K562 (cell line): ENCODE measurements around the gene ALAS2. TPM values are rescaled to one million over a fixed set of nuclear protein-coding genes. Genes with fewer than 3 reads are reported as not detected.

ENCODE experiments used
- ARID1B ChIP-seq: fragments of 450-650 bp; IDR thresholded peaks from 2 replicates; pipeline ENCODE4 v1.6.1; 2016; ENCODE audit warnings: antibody characterized with exemption, mild to moderate bottlenecking, inconsistent platforms
- DMBX1 ChIP-seq: fragments of 250-450 bp; sonication (Bioruptor Pico); IDR thresholded peaks from 2 replicates; pipeline ENCODE4 v1.8.0; 2022; ENCODE audit warnings: inconsistent platforms, mild to moderate bottlenecking, moderate library complexity, borderline replicate concordance
- GATA2 ChIP-seq: sonication (generic); formaldehyde crosslinking; IDR thresholded peaks from 2 replicates; pipeline ENCODE4 v1.4.0; 2020; ENCODE audit warnings: mild to moderate bottlenecking, missing genetic modification reagents
- JUN ChIP-seq, 2 experiments: sonication (generic) in 1 of 2; formaldehyde crosslinking in 1 of 2; IDR thresholded peaks; 2 replicates each; pipeline versions ENCODE4 v1.6.1 to v1.8.0; 2012 to 2022; ENCODE audit warnings: borderline replicate concordance in 2 of 2, mild to moderate bottlenecking in 2 of 2, improper control_type of control experiment in 1 of 2, low read depth in 1 of 2, low read length in 1 of 2, missing genetic modification reagents in 1 of 2
- JUNB ChIP-seq: fragments of 450-650 bp; formaldehyde crosslinking; conservative IDR thresholded peaks from 2 replicates; pipeline ENCODE4 v1.4.0; 2020; ENCODE audit warnings: mild to moderate bottlenecking
- LCOR ChIP-seq: sonication (generic); formaldehyde crosslinking; IDR thresholded peaks from 2 replicates; pipeline ENCODE4 v1.8.0; 2022; ENCODE audit warnings: mild to moderate bottlenecking, missing genetic modification reagents
- MEIS2 ChIP-seq: fragments of 450-650 bp; IDR thresholded peaks from 2 replicates; pipeline ENCODE4 v1.6.1; 2014; ENCODE audit warnings: mild to moderate bottlenecking; ENCODE audit not compliant: partially characterized antibody
- PHTF2 ChIP-seq: fragments of 250-450 bp; sonication (Bioruptor Pico); IDR thresholded peaks from 2 replicates; pipeline ENCODE4 v1.5.0; 2021; ENCODE audit warnings: mild to moderate bottlenecking
- PML ChIP-seq: IDR thresholded peaks from 2 replicates; pipeline ENCODE4 v1.6.1; 2012; ENCODE audit warnings: low read length, inconsistent platforms
- SMAD1 ChIP-seq: fragments of 150-350 bp; IDR thresholded peaks from 2 replicates; pipeline ENCODE4 v1.6.1; 2014; ENCODE audit warnings: low read length, low read depth; ENCODE audit not compliant: partially characterized antibody
- SMAD4 ChIP-seq: fragments of 250-450 bp; sonication (Bioruptor Pico); conservative IDR thresholded peaks from 2 replicates; pipeline ENCODE4 v1.8.0; 2021; ENCODE audit warnings: inconsistent platforms, mild to moderate bottlenecking, moderate library complexity
- SNRNP70 ChIP-seq: fragments of 200-400 bp; formaldehyde crosslinking; optimal IDR thresholded peaks from 2 replicates; pipeline ENCODE3; 2017; ENCODE audit warnings: low read depth, low read length
- TAL1 ChIP-seq: fragments of 450-650 bp; IDR thresholded peaks from 2 replicates; pipeline ENCODE4 v1.6.1; 2016; ENCODE audit warnings: mild to moderate bottlenecking
- ZBTB7A ChIP-seq: IDR thresholded peaks from 2 replicates; pipeline ENCODE4 v1.6.1; 2011; ENCODE audit warnings: low read depth, mild to moderate bottlenecking, low read length, moderate library complexity, borderline replicate concordance; ENCODE audit not compliant: control insufficient read depth
- ZNF311 ChIP-seq: fragments of 250-450 bp; sonication (Bioruptor Pico); IDR thresholded peaks from 2 replicates; pipeline ENCODE4 v1.4.0; 2020; ENCODE audit warnings: mild to moderate bottlenecking, moderate library complexity
- polyA plus RNA-seq, 8 experiments: library from polyadenylated mRNA; depleted of rRNA in 4 of 8; stranded (reverse) in 5 of 8; unstranded in 3 of 8; fragments of >200 nt; fragmentation: Nextera tagmentation in 2 of 8; fragmentation: Illumina TruSeq in 1 of 8; extraction: Ambion mirVana in 2 of 8; extraction: Trizol in 1 of 8; gene quantifications; 2 replicates each; pipeline versions ENCODE4 v1.2.1 to v1.2.3, GENCODE V29; 2011 to 2014; ENCODE audit warnings: inconsistent platforms in 1 of 8, missing spikeins in 1 of 8
- total RNA-seq, 7 experiments: library from RNA; depleted of rRNA in 6 of 7; stranded (reverse); fragments of >200 nt in 6 of 7; fragmentation: Illumina TruSeq in 2 of 7; extraction: Trizol in 2 of 7; gene quantifications; 2 replicates each; pipeline versions ENCODE4 v1.2.1 to v1.2.3, GENCODE V29; 2011 to 2021; ENCODE audit warnings: low replicate concordance in 1 of 7
- TF ChIP-seq, protein P1 (sequence below): fragments of 200-800 bp; sonication (Bioruptor generic); IDR thresholded peaks from 2 replicates; pipeline ENCODE4 v1.6.1; 2017; ENCODE audit warnings: missing genetic modification characterization, missing compliant biosample characterization
- TF ChIP-seq, protein P2 (sequence below): fragments of 450-650 bp; formaldehyde crosslinking; conservative IDR thresholded peaks from 2 replicates; pipeline ENCODE4 v1.4.0; 2022; ENCODE audit warnings: mild to moderate bottlenecking, missing genetic modification characterization
- TF ChIP-seq, protein P3 (sequence below), 3 experiments: fragments of 200-800 bp in 1 of 3; sonication (Bioruptor generic) in 1 of 3; sonication (generic) in 1 of 3; formaldehyde crosslinking in 1 of 3; IDR thresholded peaks; 2 replicates each; pipeline versions ENCODE4 v1.6.1 to v1.8.0; 2016 to 2022; ENCODE audit warnings: mild to moderate bottlenecking in 2 of 3, missing compliant biosample characterization in 2 of 3, missing genetic modification characterization in 2 of 3, missing genetic modification reagents in 1 of 3

ALAS2 gene
- total and polyA plus RNA-seq, 9 of the 15 experiments (the other 6 are each of a cell fraction or from before 2014, with no cell fraction given), result 14.6 to 101 (median 33.4) TPM

DNA sequence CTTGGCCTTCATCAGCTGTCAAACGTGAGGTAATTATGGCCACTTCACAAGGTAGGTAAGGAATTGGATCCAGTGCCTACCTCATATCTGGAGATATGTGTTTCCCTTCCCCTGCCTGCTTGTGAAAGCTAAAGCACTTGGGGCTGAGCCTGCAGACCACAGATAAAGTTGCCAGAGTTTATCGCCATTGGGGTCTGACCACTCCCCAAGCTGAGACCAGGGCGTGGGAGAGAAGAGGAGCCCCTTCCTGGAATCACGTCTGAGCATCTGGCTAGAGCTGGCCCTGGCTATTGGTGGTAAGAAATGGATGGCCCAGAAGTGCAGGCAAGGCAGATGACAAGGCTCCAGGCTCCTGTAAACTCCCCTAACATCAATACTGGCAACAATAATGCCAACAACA is 2.7 kb downstream of the ALAS2 start (continued):
- TF ChIP-seq SMAD1 (peak; percentile 39), MEIS2 (peak; percentile 36), JUN (IDR thresholded peaks at IDR 0.05; ENCODE audit: borderline replicate concordance, low read depth, low read length) (no peak), JUN (CRISPR knock-in tag; IDR thresholded peaks at IDR 0.05; ENCODE audit: borderline replicate concordance) (no peak), LCOR (CRISPR knock-in tag) (no peak), PML (peak; percentile 95), PHTF2 (CRISPR knock-in tag) (no peak), JUNB (CRISPR knock-in tag) (no peak), ZNF311 (no peak), DMBX1 (CRISPR knock-in tag) (peak; percentile 73; the same call in 1 of the 2 replicates), TAL1 (peak; percentile 96), ARID1B (peak; percentile 97), ZBTB7A (peak; percentile 92), SNRNP70 (no peak), GATA2 (peak; percentile 90), SMAD4 (CRISPR knock-in tag) (peak; percentile 98)
- TF ChIP-seq, protein P1, sequence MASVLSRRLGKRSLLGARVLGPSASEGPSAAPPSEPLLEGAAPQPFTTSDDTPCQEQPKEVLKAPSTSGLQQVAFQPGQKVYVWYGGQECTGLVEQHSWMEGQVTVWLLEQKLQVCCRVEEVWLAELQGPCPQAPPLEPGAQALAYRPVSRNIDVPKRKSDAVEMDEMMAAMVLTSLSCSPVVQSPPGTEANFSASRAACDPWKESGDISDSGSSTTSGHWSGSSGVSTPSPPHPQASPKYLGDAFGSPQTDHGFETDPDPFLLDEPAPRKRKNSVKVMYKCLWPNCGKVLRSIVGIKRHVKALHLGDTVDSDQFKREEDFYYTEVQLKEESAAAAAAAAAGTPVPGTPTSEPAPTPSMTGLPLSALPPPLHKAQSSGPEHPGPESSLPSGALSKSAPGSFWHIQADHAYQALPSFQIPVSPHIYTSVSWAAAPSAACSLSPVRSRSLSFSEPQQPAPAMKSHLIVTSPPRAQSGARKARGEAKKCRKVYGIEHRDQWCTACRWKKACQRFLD, result 0 out of 2 replicates have a peak, but pooled peaks have one; percentile 50
- TF ChIP-seq, protein P2, sequence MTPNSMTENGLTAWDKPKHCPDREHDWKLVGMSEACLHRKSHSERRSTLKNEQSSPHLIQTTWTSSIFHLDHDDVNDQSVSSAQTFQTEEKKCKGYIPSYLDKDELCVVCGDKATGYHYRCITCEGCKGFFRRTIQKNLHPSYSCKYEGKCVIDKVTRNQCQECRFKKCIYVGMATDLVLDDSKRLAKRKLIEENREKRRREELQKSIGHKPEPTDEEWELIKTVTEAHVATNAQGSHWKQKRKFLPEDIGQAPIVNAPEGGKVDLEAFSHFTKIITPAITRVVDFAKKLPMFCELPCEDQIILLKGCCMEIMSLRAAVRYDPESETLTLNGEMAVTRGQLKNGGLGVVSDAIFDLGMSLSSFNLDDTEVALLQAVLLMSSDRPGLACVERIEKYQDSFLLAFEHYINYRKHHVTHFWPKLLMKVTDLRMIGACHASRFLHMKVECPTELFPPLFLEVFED (CRISPR knock-in tag), result no peak
- TF ChIP-seq, protein P3, sequence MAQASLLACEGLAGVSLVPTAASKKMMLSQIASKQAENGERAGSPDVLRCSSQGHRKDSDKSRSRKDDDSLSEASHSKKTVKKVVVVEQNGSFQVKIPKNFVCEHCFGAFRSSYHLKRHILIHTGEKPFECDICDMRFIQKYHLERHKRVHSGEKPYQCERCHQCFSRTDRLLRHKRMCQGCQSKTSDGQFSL (CRISPR knock-in tag; IDR thresholded peaks at IDR 0.05), result no peak
- TF ChIP-seq, protein P3 (tag; IDR thresholded peaks at IDR 0.05), result no peak
- TF ChIP-seq, all 486 proteins: peak for 86
